Measurements from ENCODE around the gene RNF213.

The RNF213 gene

DNA sequence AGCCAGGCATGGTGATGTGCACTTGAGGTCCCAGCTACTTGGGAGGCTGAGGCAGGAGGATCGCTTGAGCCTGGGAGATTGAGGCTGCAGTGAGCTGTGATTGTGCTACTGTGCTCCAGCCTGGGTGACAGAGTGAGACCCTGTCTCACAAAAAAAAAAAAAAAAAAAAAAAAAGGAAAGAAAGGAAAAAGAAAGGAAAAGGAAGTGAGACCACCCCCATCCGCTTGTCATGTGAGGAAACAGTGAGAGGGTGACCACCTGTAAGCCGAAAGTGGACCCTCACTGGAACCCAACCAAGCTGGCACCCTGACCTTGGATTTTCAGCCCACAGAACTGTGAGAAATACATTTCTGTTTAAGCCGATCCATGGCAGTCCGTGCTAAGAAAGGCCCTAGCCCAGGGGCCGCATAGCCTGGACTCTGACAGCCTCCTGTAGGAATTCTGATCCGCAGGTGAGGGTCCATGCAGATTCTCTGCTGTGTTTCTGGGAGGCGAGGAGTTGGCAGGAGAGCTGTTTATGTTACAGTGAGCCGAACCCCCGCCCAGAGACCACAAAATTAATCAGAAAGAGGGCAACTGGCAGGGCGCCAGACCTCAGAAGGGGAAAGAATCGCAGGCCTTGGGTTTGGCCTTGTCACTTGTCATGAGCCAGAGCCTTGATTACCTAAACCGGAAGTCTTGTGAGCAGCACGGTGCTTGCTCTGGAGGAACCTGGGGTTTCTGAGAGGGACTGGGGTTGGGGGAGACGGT lies 41.5 kb upstream of the RNF213 start:
- Histone ChIP-seq H3K27ac (peak overlapping the region; percentile 79), H3K4me3 (ENCODE audit: low read depth, low read length) (peak overlapping the region; percentile 82), H3K27me3 (ENCODE audit: insufficient read depth, low read depth, severe bottlenecking) (no peaks in the 10 kb centered on the region), H3K36me3 (peaks cover 27% of the 10 kb centered on the region), H3K9me3 (ENCODE audit: severe bottlenecking) (no peaks in the 10 kb centered on the region)
- DNase-seq = no peak
- TF ChIP-seq, protein P1, sequence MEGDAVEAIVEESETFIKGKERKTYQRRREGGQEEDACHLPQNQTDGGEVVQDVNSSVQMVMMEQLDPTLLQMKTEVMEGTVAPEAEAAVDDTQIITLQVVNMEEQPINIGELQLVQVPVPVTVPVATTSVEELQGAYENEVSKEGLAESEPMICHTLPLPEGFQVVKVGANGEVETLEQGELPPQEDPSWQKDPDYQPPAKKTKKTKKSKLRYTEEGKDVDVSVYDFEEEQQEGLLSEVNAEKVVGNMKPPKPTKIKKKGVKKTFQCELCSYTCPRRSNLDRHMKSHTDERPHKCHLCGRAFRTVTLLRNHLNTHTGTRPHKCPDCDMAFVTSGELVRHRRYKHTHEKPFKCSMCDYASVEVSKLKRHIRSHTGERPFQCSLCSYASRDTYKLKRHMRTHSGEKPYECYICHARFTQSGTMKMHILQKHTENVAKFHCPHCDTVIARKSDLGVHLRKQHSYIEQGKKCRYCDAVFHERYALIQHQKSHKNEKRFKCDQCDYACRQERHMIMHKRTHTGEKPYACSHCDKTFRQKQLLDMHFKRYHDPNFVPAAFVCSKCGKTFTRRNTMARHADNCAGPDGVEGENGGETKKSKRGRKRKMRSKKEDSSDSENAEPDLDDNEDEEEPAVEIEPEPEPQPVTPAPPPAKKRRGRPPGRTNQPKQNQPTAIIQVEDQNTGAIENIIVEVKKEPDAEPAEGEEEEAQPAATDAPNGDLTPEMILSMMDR (IDR thresholded peaks at IDR 0.05; ENCODE audit: low read depth, low read length) = no peak

DNA sequence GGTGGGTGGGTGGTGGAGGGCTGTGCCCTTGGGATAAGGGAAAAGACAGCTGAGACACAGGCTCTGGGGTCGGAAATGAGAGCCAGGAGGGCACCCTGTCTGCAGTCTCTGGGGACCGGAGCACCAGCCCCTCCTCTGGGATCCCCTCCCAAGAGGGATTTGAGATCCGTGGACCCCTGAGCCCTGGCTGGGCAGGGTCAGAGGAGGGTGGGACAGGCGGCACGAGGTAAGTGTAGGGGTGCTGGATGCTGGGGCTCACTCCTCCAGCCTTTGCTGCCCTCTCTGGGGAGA lies 40.9 kb upstream of the RNF213 start:
- H3K4me3 ChIP-seq (ENCODE audit: low read depth, low read length) = peak overlapping the region; percentile 82

DNA sequence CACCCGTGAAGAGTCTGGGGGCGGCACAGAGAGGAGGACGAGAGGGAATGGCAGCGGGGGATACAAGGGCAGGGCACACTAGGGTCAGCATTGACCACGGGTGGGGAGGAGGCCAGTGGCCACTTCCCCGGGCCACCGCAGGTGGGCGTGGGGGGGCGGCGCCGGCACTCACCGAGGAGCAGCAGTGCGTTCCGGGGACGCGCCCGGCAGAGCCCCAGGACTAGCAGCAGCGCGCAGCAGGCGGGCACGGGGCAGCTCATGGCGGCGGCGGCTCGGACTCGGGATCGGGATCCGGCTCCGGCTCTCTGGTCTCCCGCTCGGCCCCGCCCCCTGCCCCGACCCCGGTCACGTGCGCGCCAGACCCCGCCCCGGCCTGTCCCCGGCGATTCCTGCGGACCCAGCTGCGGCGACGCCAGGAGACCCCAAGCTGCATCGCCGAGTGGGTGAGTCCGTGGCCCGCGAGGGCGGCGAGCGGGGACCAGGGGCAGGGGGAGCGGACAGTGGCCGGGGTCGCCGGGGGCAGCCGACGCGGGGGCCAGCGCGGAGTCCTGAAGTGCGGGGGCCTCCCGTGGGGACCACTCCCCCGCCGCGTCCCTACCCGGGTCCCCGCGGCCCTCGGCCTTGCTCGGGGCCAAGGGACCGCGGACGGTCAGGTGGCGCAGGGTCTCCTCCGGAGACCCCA lies 40.5 kb upstream of the RNF213 start, which contains the start of the genes SGSH and SLC26A11:
SGSH (minus strand) TSS at position 280 of the 682 bp plus-strand sequence; CDS start at position 260, 20 bp downstream.
SLC26A11 (plus strand) TSS at position 374 of the 682 bp plus-strand sequence. CDS start 1,134 bp downstream, outside the sequence.
- TF ChIP-seq, protein P1 (IDR thresholded peaks at IDR 0.05; ENCODE audit: low read depth, low read length) = peak; percentile 33; the same call in 1 of the 2 replicates
- Histone ChIP-seq H3K36me3 (peaks cover 24% of the 10 kb centered on the region), H3K27me3 (ENCODE audit: insufficient read depth, low read depth, severe bottlenecking) (no peaks in the 10 kb centered on the region), H3K27ac (peak within 1 kb of the TSS; percentile 79), H3K9me3 (ENCODE audit: severe bottlenecking) (no peaks in the 10 kb centered on the region), H3K4me3 (ENCODE audit: low read depth, low read length) (peak within 1 kb of the TSS; percentile 82)
- peak; percentile 94 for DNase-seq

More for the DNA sequence above, 40.9 kb upstream of the RNF213 start:
- Histone ChIP-seq H3K27me3 (ENCODE audit: insufficient read depth, low read depth, severe bottlenecking) (no peaks in the 10 kb centered on the region), H3K9me3 (ENCODE audit: severe bottlenecking) (no peaks in the 10 kb centered on the region), H3K36me3 (peaks cover 25% of the 10 kb centered on the region), H3K27ac (peak overlapping the region; percentile 79)
- TF ChIP-seq, protein P1 (IDR thresholded peaks at IDR 0.05; ENCODE audit: low read depth, low read length) = no peak
- no peak for DNase-seq

DNA sequence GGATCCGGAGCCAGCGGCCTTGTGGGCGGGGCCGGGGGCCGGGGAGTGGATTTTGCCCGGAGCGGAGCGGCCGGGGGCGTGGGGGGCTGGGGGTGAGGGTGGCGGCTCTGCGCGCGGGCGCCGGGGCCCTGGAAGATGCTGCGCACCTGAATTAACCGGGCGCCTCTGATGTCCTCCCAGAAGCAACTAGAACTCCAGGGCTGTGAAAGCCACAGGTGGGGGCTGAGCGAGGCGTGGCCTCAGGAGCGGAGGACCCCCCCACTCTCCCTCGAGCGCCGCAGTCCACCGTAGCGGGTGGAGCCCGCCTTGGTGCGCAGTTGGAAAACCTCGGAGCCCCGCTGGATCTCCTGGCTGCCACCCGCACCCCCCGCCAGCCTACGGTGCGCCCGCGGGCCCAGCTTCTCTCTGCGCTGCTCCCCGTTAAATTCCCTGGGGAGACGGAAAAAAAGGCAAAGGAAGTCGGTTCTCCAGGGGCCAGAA lies 39.9 kb upstream of the RNF213 start:
- no peaks in the 10 kb centered on the region for H3K27me3 ChIP-seq (ENCODE audit: insufficient read depth, low read depth, severe bottlenecking)
- H3K27ac ChIP-seq = no peak overlapping the region; the same call in 1 of the 2 replicates
- no peaks in the 10 kb centered on the region for H3K9me3 ChIP-seq (ENCODE audit: severe bottlenecking)
- TF ChIP-seq, protein P1 (IDR thresholded peaks at IDR 0.05; ENCODE audit: low read depth, low read length) = no peak
- H3K4me3 ChIP-seq (ENCODE audit: low read depth, low read length) = peak overlapping the region; percentile 82
- DNase-seq = peak; percentile 45
- H3K36me3 ChIP-seq = peaks cover 20% of the 10 kb centered on the region

DNA sequence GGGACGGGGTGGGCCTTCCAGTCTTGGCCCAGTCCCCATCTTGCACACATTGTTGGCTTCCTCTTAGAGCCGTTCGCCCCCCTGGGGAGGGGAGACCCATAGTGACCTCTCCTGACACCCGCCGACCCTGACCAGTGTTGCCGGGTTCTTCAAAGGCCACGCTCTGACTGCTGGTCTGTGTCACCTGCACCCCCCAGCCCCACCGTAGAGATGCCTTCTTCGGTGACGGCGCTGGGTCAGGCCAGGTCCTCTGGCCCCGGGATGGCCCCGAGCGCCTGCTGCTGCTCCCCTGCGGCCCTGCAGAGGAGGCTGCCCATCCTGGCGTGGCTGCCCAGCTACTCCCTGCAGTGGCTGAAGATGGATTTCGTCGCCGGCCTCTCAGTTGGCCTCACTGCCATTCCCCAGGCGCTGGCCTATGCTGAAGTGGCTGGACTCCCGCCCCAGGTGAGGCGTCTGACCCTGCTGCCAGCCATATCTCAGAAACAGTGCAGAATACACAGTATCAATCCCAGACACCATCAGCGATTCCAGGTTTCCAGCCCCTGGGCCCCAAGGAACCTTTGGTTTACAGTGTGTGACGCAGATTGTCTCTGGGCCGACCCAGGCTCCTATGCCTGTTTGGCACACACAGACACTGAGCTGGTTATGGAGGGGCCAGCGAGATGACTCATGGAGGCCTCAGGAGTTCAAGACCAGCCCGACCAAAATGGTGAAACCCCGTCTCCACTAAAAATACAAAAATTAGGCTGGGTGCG lies 39.1 kb upstream of the RNF213 start:
- Histone ChIP-seq H3K4me3 (ENCODE audit: low read depth, low read length) (peak overlapping the region; percentile 82), H3K36me3 (peaks cover 13% of the 10 kb centered on the region), H3K9me3 (ENCODE audit: severe bottlenecking) (no peaks in the 10 kb centered on the region), H3K27ac (no peak overlapping the region), H3K27me3 (ENCODE audit: insufficient read depth, low read depth, severe bottlenecking) (no peaks in the 10 kb centered on the region)
- no peak for DNase-seq
- TF ChIP-seq, protein P1 (IDR thresholded peaks at IDR 0.05; ENCODE audit: low read depth, low read length) = no peak
